Upper lobe of right lung (tissue), 1 donor: Measurements from ENCODE around the gene RNF213. TPM values are rescaled to one million over a fixed set of nuclear protein-coding genes. Genes with fewer than 3 reads are reported as not detected.

Experiments used
- ATAC-seq: fragments of 200-7000 bp; cut with Tn5 transposase; one replicate; pipeline ENCODE4 v1.9.1; 2020; ENCODE audit warnings: mild to moderate bottlenecking, moderate library complexity
- DNase-seq: peaks from one replicate; pipeline ENCODE4 v3.0.0-alpha.2; 2020
- H3K27ac ChIP-seq: fragments of 200-600 bp; one replicate; pipeline ENCODE4 v1.8.0; 2022
- H3K27me3 ChIP-seq: fragments of 200-600 bp; one replicate; pipeline ENCODE4 v1.8.0; 2022; ENCODE audit warnings: mild to moderate bottlenecking
- H3K36me3 ChIP-seq: fragments of 200-600 bp; one replicate; pipeline ENCODE4 v1.8.0; 2022
- H3K4me1 ChIP-seq: fragments of 200-600 bp; one replicate; pipeline ENCODE4 v1.8.0; 2022
- H3K4me3 ChIP-seq: fragments of 200-600 bp; one replicate; pipeline ENCODE4 v1.8.0; 2022; ENCODE audit warnings: mild to moderate bottlenecking
- H3K9me3 ChIP-seq: fragments of 200-600 bp; one replicate; pipeline ENCODE4 v1.8.0; 2022
- intact Hi-C: fragments of 100-400 bp; cut with DNase I; formaldehyde crosslinking; loops from one replicate; pipeline ENCODE4 v1.11.0; 2022
- total RNA-seq: library from RNA; stranded (reverse); fragmentation: NEBNext Ultra II Directional; extraction: Animal tissue kit (Norgen Biotek cat#: 25700); gene quantifications from one replicate; pipeline ENCODE4 v1.2.1, GENCODE V29; 2021
- TF ChIP-seq, protein P1 (sequence below): fragments of 200-600 bp; IDR thresholded peaks from one replicate; pipeline ENCODE4 v1.8.0; 2022; ENCODE audit warnings: antibody characterized with exemption
- donor health status: DM: no; HTN: yes; CAD: no; lungs with severe emphysema.

The RNF213 gene
- total RNA-seq, 1 donor from 2014 or later, result 236 TPM

DNA sequence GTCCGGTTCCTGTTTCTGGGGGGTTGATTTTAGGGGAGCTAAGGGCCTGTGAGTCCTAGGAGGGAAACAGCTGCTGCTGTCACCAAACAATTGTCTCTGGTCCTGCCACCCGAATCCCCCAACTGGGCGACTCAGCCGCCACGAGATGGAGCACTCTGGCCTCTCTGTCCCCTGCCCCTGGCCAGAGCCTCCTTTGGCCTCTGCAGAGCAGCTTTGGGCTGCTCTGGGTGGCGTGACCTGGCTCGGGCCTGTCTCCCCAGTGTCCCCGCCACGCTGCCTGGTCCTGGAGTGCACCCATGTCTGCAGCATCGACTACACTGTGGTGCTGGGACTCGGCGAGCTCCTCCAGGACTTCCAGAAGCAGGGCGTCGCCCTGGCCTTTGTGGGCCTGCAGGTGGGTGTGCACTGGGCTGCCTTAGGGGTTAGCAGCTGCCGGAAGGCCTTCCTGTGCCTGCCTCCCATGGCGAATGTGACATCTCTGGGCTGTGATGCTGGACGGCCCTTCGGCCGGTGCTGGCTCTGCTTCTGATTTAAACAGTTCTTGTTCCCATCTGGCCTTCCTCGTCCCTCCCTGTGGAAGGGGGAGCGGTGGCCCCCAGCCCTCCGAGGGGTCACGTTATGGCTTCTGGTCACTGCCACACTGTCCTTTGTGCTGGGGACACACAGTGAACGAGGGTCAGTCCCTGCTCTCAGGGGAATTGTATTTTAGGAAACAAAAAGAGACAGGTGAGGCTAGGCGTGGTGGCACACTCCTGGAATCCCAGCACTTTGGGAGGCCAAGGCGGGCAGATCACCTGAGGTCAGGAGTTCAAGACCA lies 11.6 kb upstream of the RNF213 start:
- H3K4me3 ChIP-seq, result no peak overlapping the region
- intact Hi-C loops, result no loop called here
- H3K9me3 ChIP-seq, result no peaks in the 10 kb centered on the region
- ATAC-seq (no peak), DNase-seq (no peak)
- peaks cover 44% of the 10 kb centered on the region for H3K36me3 ChIP-seq
- no peak overlapping the region for H3K27ac ChIP-seq
- TF ChIP-seq, protein P1, sequence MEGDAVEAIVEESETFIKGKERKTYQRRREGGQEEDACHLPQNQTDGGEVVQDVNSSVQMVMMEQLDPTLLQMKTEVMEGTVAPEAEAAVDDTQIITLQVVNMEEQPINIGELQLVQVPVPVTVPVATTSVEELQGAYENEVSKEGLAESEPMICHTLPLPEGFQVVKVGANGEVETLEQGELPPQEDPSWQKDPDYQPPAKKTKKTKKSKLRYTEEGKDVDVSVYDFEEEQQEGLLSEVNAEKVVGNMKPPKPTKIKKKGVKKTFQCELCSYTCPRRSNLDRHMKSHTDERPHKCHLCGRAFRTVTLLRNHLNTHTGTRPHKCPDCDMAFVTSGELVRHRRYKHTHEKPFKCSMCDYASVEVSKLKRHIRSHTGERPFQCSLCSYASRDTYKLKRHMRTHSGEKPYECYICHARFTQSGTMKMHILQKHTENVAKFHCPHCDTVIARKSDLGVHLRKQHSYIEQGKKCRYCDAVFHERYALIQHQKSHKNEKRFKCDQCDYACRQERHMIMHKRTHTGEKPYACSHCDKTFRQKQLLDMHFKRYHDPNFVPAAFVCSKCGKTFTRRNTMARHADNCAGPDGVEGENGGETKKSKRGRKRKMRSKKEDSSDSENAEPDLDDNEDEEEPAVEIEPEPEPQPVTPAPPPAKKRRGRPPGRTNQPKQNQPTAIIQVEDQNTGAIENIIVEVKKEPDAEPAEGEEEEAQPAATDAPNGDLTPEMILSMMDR, result no peak
- no peaks in the 10 kb centered on the region for H3K27me3 ChIP-seq
- H3K4me1 ChIP-seq, result no peaks in the 10 kb centered on the region

DNA sequence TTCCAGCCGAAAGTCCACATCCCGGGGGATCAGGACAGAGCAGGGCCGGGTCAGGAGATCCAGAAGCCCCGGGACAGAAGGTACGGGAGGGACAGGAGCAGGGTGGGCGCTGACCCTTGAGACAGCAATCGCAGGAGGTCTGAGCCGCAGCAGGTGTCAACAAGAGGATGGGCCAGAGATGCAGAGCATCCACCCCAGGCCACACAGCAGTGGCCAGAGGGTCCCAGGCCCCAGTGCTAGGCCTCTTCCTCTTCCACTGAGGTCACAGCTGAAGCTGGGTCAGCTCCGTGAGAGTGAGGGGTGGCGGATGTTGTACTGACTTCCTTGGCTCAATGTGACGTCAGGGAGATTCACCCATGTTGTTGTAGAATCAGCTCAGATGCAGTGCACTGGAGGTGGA lies 8.7 kb upstream of the RNF213 start:
- no peaks in the 10 kb centered on the region for H3K27me3 ChIP-seq
- intact Hi-C loops, result no loop called here
- H3K4me1 ChIP-seq, result peaks cover 18% of the 10 kb centered on the region
- DNase-seq, result no peak
- no peak overlapping the region for H3K27ac ChIP-seq
- no peaks in the 10 kb centered on the region for H3K9me3 ChIP-seq
- no peak for ATAC-seq
- peaks cover 25% of the 10 kb centered on the region for H3K36me3 ChIP-seq
- TF ChIP-seq, protein P1, result no peak
- H3K4me3 ChIP-seq, result no peak overlapping the region

DNA sequence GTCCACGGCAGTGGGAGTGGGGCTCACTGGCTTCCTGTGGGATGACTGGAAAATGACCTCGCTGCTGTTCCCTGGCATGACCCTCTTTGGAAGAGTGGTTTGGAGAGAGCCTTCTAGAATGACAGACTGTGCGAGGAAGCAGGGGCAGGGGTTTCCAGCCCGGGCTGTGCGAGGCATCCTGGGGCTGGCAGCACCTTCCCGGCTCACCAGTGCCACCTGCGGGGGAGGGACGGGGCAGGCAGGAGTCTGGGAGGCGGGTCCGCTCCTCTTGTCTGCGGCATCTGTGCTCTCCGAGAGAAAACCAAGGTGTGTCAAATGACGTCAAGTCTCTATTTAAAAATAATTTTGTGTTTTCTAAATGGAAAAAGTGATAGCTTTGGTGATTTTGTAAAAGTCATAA lies 7.8 kb upstream of the RNF213 start:
- ATAC-seq (peak; percentile 86), DNase-seq (peak; percentile 90)
- Histone ChIP-seq H3K4me1 (peaks cover 18% of the 10 kb centered on the region), H3K27ac (peak overlapping the region; percentile 42), H3K36me3 (peaks cover 19% of the 10 kb centered on the region), H3K4me3 (no peak overlapping the region), H3K27me3 (no peaks in the 10 kb centered on the region), H3K9me3 (no peaks in the 10 kb centered on the region)
- intact Hi-C loops, result no loop called here
- TF ChIP-seq, protein P1, result peak; percentile 62

DNA sequence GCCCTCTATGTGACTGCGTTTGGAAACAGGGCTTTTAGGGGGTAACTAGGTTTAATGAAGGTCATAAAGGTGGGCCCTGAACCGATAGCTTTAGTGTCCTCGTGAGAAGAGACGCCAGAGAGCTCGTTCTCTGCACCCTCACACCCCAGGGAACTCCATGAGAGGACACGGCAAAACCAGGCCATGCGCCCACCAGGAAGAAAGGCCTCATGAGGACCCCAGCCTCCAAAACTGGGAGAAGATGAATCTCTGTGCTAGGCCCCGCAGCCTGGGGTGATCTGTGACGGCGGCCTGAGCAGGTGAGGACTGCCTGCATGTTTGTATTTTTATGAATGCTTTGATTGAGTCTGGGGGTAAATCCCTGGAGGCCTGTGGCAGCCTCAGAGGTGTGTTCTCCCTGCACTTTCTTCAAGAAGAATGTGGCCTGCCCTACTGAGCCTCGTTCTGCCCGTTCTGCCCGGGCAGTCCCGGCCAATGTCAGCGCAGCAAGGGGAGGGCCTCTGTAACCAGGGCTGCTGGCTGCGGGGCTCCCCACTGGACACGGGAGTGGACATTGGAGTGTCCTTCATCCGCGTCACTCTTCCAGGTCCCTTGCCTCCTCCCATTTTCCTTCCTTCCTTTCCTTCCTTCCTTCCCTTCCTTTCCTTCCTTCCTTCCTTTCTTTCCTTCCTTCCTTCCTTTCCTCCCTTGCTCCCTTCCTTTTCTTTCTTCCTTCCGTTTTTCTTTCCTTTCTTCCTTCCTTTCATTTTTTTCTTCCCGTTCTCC lies 6.8 kb upstream of the RNF213 start:
- intact Hi-C loops, result no loop called here
- DNase-seq (no peak), ATAC-seq (peak; percentile 10)
- Histone ChIP-seq H3K36me3 (peaks cover 17% of the 10 kb centered on the region), H3K27ac (peak overlapping the region; percentile 82), H3K27me3 (no peaks in the 10 kb centered on the region), H3K4me3 (no peak overlapping the region), H3K9me3 (no peaks in the 10 kb centered on the region), H3K4me1 (peaks cover 18% of the 10 kb centered on the region)
- TF ChIP-seq, protein P1, result no peak

DNA sequence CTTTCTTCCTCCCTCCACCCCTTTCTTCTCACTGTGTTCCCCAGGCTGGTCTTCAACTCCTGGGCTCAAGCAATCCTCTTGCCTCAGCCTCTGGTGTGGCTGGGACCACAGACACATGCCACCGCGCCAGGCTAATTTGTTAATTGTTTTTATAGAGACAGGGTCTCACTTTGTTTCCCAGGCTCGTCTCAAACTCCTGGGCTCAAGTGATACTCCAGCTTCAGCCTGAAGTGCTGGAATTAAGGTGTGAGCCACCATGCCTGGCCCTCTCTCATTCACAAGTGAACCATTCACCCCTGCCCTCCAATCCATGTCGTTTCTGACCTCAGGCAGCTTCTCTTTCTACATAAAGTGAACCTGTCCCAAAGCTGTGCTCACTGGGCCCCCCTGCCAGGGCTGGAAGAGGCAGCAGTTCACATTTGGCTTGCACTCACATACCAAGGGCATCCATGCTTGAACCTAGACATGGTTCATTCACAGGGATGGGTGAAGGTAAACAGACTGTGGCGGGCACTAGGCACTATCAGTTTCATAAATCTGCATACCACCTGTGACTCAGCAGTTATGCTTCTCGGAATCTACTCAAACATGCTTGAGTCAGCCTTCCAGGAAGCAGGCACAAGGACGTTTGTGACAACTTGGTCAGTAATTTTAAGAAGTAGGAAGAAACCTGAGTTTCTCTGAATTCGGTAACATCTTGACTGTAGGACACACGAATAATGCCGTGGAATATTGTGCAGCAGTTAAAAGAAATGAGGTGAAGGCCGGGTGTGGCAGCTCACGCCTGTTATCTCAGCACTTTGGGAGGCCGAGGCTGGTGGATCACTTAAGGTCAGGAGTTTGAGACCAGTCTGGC lies 6.0 kb upstream of the RNF213 start:
- TF ChIP-seq, protein P1, result no peak
- peaks cover 18% of the 10 kb centered on the region for H3K4me1 ChIP-seq
- H3K36me3 ChIP-seq, result peaks cover 11% of the 10 kb centered on the region
- H3K27ac ChIP-seq, result peak overlapping the region; percentile 82
- H3K4me3 ChIP-seq, result no peak overlapping the region
- H3K27me3 ChIP-seq, result no peaks in the 10 kb centered on the region
- intact Hi-C loops, result no loop called here
- no peaks in the 10 kb centered on the region for H3K9me3 ChIP-seq
- DNase-seq (no peak), ATAC-seq (peak; percentile 82)
